ENCODE measurements around the gene ACTN1.

ACTN1 gene

DNA sequence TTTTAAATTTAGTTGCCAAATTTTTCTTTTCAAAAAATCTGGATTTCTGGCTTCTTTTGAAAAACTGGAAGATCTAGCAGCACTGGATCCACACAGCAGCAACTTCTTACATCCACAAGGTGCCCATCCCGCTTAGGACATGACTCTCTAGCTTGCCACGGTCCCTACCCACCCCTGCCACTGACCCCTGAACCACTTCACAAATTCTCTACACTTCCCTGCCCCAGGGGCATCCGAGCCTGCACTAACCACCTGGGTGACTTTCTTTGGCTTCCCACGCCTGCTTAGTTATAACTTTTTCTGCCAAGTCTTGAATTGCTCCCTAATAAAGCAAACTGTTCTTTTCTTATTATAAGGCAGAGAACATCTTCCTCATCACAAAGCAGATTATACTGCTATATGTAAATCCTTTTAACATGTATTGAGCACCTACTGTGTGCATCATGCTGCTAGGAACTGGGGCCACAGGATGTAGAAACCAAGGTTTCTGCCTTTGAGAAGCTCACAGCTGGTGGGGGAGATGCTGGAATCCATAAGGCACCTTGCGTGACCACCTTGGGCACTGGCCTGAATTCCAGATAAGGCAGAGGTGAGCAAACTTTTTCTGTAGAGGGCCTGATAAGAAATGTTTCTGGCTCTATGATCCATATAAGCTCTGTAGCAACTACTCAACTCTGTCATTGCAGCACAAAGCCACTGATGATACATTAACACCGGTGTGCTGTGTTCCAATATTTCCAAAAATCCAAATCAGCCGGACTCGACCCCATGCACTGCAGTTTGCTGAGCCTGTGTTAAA is 59.8 kb downstream of the ACTN1 start:
- DNase-seq (ENCODE audit: low read depth in 3 of 3, low spot score in 1 of 3): no peak

DNA sequence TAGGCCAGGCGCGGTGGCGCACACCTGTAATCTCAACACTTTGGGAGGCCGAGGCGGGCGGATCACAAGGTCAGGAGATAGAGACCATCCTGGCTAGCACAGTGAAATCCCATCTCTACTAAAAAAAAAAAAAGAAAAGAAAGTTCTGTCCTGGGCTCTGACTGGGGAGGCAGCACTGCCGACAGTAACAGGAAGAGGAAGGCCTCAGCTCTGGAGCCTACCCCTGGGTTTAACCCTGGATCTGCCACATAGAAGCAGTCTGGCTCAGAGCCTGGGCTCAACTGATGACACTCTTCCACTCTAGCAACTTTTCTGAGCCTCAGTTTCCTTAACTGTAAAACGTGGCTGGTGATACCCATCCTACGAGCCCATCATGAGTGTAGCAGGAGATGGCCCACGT is 60.5 kb downstream of the ACTN1 start:
- no peak for DNase-seq (ENCODE audit: low read depth in 3 of 3, low spot score in 1 of 3)

DNA sequence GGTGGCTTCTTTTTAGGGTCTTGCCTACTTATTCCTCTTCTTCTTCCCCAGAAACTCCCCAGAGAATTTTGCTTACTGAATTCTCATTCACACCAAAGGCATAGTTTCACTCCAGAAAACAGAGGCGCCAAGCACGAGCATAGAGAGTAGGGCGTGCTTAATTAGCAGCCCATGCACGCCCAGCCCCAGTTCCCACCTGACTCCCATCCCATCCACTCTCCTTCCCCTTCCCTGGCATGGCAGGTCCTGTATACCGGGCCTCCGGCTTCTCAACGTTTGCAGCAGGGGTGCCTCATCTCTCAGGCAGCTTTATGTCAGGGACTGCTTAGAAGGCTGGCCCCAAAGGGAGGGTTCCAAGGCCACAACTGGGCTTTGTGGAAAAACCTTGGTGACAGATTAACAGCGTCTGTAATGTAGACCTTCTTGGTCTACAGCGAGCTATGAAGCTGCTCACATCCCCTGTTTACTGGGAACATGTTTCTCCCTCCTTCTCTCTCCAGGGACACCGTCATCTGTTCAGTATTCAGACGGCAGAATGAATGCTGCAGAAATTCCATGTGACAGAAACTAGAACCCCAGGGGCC is 62.7 kb downstream of the ACTN1 start:
- no peak for DNase-seq (ENCODE audit: low read depth in 3 of 3, low spot score in 1 of 3)

DNA sequence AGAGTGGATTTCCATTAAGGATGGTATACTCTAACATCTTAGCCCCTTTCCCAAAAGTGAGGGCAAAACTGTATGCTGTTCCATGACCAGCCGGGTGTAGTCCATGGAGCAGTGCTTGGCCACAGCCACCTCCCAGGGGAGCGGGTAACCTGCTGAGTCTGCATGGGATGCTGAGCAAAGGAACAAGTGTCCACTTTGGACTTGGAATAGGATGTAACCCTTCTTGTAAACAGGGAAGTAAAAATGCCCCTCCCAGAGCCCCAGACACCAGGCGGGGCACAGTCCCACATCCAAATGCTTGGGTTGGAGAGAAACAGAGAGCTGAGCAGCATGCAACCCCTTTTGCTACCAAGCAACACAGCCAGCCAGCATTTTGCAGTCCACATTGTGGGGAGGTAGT is 65.6 kb downstream of the ACTN1 start:
- no peak for DNase-seq (ENCODE audit: low read depth in 3 of 3, low spot score in 1 of 3)

DNA sequence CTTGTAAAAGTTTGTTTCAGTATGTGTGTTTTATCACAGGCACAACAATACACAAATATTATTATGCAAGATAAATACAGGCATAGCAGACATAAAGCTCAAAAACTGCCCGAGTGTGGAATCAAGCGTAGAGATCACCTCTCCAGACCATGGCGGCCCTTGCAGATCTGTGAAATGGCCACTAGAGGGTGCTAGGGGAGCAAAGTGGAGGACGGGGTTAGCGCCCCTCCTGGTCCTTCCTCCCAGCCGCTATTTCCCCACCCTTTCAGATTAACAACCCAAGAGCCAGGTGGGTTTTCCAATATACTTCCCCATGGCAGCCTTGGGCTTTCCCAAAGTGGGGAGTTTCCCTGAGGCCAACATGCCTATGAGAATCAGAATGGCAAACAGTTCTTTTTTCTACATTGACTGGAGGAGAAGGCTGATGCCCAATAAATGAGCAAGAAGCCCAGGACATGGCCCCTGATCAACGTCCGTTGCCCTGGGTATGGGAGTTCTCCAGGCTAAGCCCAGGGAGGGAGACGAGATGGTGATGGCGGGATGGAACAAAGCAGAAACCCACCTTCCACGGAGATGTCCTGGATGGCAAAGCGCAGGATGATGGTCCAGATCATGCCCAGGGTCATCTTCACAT is 67.4 kb downstream of the ACTN1 start:
- peak; percentile 40 to 68 (median 56) for DNase-seq (ENCODE audit: low read depth in 3 of 3, low spot score in 1 of 3)

DNA sequence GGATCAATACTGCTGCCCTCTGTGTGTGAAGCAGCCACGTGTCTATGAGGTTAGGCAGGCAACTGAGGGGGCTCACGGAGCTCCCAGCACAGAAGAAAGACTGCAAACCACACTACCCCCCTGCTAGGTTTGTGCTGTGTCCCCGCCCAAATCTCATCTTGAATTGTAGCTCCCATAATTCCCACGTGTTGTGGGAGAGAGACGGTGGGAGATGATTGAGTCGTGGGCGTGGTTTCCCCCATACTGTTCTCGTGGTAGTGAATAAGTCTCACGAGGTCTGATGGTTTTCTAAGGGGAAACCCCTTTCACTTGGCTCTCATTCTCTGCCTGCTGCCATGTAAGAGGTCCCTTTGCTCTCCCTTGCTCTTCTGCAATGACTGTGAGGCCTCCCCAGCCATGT is 68.6 kb downstream of the ACTN1 start:
- DNase-seq (ENCODE audit: low read depth in 3 of 3, low spot score in 1 of 3): no peak

DNA sequence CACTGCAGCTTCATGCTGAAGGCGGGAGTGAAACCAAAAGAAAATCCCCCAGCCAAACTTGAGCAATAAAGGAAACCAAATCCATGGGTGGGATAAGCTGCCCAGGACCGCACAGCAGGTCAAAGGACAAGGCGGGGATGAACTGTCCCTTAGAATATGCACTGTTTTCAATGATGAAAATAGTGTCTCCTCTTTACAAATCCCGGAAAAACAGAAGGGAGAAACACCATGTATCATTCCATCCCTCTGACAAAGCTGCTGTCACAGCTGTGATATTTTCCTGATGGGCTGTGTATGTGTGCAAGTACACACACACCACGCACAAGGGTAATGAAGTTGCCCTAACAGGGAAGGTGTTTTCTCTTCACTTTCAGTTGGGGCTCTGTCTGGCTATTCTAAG is 70.3 kb downstream of the ACTN1 start:
- no peak for DNase-seq (ENCODE audit: low read depth in 3 of 3, low spot score in 1 of 3)

DNA sequence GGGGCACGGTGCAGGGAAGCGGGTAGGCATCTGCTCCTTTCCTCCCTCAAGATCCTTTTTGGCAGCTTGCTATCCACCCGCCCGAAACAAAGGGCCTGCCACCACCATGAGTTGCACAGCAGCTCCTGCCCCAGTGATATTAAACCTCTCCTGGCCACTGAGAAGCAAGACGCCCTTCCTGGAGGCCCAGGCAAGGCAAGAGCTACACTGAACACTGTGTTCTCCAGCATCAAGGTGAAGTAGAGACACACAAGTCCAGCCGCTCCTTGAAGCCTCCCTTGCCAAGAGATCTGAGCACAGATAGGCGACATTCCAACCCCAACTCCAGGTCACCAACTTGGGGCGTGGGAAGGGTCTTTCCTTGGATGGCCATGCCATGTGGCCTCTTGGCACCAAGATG is 70.9 kb downstream of the ACTN1 start:
- DNase-seq (ENCODE audit: low read depth in 3 of 3, low spot score in 1 of 3): no peak

DNA sequence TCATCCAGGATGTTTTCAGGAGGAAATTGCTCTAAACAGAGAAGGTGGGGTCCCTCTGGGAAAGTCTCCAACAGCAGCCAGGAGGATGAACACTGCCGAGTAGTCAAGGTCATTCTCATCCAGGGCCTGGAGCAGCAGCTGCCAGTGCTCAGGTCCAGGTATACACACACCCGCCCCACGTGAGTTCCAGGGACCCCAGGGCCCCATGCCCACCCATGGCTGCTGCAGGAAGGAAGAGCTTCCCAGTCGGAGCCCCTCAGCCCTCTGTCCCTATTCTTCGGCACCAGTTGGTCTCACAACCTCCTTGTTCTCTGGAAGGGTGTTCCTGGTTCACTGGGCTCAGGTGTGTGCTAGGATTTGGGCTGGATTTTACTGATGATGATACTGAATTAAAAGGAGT is 72.7 kb downstream of the ACTN1 start:
- DNase-seq (ENCODE audit: low read depth in 3 of 3, low spot score in 1 of 3): no peak

DNA sequence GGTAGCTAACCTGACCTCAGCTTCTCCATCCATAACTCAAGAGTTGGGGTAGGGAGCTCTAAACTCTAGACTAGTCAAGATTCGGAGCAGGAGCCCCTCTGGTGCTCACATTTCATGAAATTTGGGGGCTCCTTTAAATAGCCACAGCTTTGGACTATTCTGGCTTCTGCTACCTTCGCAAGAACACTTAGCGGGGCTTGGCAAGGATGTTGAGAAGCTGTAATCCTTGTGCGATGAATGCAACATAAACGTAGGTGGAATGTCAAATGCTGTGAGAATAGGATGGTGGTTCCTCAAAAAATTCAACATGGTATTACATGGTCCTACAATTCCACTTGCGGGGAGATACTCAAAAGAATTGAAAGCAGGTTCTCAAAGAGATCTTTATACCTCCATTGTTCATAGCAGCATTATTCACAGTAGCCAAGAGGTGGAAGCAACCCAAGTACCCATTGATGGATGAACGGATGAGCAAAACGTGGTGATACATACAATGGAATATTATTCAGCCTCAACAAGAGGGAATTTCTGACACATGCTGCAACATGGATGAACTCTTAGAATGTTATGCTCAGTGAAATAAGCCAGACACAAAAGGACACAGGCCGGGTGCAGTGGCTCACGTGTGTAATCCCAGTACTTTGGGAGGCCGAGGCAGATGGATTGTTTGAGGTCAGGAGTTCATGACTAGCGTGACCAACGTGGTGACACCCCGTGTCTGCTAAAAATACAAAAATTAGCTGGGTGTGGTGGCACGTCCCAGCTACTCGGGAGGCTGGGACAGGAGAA is 73.8 kb downstream of the ACTN1 start:
- DNase-seq (ENCODE audit: low read depth in 3 of 3, low spot score in 1 of 3): no peak

DNA sequence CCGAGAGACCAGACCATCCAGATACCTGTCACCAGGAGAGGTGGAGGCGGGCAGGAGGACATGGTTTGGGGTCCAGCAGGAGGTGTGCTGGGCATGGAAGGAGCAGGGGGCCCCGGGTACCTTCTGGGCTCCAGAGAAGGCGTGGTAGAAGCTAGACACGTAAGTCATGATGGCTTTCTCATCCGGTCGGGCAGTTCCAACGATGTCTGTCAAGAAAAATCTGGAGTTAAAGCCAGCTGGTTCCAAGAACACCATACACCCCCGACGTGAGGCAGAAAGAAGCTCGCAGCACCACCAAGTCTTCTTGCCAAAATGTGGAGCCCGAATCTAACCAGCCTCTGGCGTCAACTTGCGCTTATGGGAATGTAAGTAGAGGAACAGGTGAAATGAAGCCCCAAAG is 76.7 kb downstream of the ACTN1 start:
- DNase-seq (ENCODE audit: low read depth in 3 of 3, low spot score in 1 of 3): no peak

DNA sequence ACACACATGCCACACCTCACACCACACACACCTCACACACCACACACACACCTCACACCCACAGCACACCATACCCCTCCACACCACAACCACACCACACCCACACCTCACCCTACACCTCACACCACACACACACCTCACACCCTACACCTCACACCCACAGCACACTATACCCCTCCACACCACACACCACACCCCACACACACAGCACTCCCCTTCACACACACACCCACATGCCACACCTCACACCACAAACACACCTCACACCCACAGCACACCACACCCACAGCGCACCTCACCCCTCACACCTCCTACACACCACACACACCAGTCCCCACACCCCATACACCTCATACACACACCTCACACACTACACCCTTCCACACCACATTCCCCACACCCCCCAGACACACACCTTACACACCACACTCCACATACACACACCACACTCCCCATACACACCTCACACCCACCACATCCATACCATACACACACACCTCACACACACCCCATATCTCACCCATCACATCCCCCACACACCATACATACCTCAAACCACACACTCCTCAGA is 80.0 kb downstream of the ACTN1 start:
- no peak for DNase-seq (ENCODE audit: low read depth in 3 of 3, low spot score in 1 of 3)

DNA sequence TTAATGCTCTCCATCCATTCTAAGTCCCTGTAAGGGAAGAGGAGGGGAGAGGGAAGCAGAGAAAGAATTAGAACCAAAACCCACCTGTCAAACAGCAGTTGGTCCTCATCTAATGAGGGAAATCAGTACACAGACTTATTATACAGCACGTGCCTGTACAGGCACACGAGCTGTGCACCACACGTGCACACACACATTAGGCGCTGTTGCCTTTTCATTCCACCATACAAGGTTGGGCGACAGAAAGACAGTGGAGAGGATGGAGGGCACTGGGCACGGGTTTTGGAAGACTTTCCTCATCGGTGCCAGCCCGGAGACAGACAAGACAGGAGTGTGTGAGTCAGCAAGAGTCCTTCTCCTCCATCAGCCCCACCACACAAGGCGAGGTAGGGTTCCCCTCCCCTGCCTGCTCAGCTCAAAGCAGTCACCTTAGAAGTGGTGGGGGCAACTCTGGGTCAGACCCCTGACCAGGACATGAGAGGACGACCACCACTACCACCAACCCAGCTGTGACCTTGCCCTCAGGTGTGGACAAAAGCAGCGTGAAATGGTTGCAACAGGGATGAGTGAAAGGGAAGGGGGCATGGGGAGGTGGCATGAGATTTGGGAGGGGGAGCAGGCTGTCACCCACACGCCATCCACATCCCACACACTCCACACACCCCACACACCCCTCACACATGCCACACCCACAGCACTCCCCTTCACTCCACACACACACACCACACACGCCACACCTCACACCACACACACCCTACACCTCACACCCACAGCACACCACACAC is 80.7 kb downstream of the ACTN1 start:
- DNase-seq (ENCODE audit: low read depth in 3 of 3, low spot score in 1 of 3): no peak

DNA sequence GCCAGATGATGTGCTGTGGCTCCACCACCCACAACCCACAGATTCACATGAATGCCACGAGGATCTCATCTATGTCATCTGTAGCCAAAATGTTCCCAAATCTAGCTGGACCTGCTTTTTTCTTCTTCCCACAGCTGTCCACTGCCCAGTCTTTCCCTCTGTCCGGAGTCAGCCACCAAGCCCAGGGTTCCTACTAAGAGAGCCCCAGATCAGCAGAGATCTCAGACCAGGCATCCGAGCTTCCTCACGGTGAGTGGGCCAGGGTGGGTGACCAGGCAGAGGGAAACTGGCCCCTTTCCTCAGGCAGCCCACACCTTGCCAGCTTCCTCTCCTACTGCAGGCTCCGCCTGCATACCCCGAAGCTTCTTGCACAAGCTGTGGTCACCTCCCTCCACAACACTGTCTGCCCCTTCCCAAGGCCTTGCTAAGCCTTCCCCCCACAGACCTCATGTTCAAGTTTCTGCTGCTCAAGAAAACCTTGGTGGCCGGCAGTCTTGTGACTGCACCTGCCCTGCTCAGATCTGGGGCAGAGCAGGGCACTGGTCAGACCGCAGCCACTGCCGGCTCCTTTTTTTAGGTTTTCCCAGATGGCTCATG is 81.4 kb downstream of the ACTN1 start:
- DNase-seq (ENCODE audit: low read depth in 3 of 3, low spot score in 1 of 3): no peak

DNA sequence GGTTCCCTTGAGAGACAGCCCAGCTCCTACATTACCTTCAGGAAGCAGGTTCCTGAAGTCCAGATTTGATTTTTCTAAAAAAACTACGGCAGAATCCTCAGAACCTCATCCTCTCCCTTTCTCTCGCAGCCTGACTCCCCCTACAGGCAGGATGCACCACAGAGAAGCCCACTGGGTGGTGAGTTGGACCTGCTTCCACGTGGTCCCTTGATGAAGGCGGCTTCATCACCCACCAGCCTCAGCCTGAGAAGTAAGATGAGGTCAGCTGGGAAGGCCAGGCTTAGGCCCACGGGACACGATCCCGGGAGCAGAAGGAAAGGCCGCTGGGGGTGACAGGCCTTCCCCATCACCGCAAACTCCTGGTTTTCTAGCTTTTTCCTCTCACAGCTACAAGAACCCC is 83.0 kb downstream of the ACTN1 start:
- DNase-seq (ENCODE audit: low read depth in 3 of 3, low spot score in 1 of 3): no peak

DNA sequence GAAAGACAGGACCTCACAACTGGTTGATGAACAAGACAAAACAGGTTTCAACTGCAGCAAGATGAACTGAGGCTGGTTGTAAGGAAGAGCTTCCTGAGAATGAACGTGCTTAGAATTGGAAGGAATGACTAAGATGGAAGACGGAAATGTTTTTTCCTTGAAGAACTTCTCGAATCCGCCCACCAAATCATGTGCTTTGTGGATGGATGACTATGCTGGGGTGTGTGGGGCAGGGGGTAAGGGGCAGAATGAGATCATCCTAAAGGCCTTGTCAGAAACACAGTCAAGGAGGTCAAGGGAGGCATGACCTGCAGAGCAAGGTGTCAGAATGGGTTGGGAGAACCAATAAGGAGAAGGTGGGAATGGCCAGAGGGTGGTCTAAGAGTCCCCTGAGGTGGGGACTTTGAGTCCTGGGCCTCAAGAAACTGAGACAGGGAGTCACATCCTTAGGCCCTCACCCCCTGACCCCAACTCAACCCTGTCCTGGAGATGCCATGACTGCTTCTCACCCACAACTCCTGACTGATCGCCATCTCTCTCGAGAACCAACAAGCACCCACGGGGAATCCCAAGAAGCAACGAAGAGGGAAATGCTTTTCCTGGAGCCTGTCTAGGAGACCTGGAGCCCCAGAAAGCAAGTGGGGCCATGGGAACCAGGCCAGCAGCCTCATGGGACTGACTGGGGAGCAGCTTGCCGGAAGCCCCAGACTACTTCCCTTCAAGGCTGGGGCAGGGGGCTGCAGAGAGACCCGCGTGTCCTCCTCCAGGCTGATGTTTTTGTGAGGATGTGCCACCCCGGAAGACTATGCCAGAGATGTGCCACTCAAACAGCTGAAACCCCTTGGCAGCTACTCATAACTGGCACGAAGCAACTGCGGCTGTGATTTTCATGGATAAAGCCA is 84.0 kb downstream of the ACTN1 start:
- DNase-seq (ENCODE audit: low read depth in 3 of 3, low spot score in 1 of 3): no peak

DNA sequence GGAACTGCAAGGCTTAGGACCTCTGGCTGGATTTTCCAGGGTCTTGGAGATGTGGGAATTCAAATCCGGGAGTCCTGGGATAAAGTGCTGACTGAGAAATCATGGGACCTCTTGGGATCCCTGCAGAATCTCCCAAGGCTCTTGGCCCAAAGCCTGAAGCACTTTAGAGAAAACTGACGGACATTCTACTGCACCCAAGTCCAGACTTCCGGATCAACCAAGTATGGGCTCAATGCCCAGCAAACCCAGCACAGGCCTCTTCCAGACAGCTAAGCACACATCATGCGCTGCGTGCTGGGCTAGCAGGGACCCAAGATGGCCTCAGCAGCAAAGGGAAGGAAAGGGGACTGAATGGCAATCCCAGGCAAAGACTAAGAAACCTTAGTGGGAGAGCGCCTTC is 85.0 kb downstream of the ACTN1 start:
- DNase-seq (ENCODE audit: low read depth in 3 of 3, low spot score in 1 of 3): no peak

DNA sequence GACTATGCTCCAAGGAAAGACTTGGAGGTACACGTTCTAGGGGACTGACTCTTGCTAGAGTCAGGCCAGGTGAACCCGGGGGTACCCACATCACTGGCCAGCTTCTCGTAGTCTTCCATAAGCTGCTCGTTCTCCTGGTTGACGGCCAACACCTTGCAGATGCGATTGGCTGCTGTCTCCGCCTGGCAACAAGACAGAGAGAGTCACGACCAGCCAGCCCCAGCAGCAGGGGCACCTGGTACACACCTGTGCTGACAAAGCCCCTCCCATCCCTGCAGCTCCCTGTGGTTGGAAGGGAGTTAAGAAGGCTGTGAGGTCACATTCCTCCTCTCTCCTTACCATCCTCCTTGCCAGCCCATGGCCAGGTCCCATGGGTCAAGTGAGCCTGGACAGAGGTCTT is 85.5 kb downstream of the ACTN1 start:
- DNase-seq (ENCODE audit: low read depth in 3 of 3, low spot score in 1 of 3): no peak

DNA sequence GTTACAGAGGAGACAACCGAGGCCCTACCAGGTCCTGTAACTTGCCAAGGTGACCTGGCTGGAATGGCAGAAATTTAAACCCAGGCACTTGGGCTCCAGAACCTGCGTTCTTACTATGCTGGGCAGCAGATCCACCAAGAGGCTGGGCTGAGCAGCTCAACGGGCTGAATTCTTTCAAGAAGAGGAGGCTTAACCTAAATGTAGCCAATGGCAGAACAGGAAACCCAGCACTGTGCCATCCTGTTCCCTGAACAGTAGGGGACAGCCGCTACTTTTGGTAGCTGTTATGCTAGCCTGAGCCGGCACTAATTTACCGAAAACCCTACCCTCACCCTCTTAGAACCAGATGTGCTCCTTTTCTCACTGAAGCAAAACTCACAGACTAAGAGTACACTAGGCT is 86.1 kb downstream of the ACTN1 start:
- no peak for DNase-seq (ENCODE audit: low read depth in 3 of 3, low spot score in 1 of 3)
